Measurements from ENCODE around the gene SEMA5B.
A peak's percentile ranks its signal among the peaks of the same experiment; 100 is the strongest.

SEMA5B gene

DNA sequence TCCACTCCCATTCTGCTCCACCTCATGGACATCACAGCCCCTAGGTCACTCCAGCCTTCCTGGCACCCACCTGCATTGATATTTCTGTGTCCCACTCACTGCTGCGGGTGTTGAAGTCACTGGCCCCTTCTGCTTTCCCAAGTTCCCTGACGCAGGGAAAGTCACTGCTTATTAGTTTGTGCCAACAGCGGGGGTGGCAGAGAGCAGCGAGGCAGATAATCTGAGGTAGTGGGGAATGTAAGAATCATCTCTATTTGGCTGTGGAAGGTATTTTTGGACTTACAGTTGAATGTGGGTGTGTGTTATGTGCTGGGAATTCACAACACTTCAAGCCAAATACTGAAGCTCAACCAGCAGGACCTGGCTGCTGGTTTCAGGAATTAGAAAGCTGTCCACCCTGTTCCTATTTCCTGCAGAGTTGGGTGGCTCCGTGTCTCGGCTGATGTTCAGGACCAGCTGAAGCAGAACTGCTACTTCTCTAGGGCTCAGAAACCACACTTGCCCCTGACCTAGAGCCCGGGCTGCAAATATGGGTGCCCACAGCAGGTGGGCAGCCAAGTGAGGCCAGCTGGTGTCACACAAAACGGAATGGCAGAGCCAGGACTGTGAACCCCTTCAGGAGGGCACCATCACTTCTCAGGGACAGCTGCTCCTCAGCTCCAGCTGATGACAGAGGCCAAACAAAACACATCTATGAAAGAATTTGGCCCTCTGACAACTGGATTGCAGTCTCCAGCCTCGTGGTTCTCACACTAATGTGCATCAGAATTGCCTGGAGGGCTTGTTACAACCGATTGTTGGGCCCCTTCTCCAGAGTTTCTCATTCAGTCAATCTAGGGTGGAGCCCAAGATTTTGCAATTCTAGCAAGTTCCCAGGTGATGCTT is 57.7 kb downstream of the SEMA5B start:
- peak overlapping the region; percentile 40 for H3K4me3 ChIP-seq
- DNase-seq (ENCODE audit: low spot score): no peak
- peak overlapping the region; percentile 55 to 75 for H3K27ac ChIP-seq

DNA sequence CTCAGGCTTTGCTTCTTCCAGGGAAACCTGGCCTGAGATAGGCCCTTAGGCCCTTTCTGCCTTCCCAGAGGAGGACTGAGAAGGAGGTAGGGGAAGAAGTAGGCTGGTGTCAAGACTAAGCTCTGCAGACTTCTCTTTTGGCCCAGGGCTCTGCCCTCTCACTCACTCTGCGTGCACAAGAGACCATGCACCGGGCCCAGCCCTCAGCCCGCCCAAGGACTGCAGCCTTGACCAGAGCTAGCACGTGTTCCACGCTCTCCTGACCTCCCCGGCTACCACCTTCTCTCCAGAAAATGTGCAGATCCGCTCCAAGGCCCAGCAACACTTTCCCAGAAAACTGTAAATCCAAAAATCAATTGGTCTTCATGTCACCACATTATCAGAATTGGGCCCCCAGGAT is 59.8 kb downstream of the SEMA5B start:
- H3K27ac ChIP-seq: no peak overlapping the region
- no peak for DNase-seq (ENCODE audit: low spot score)
- TF ChIP-seq, protein P1, sequence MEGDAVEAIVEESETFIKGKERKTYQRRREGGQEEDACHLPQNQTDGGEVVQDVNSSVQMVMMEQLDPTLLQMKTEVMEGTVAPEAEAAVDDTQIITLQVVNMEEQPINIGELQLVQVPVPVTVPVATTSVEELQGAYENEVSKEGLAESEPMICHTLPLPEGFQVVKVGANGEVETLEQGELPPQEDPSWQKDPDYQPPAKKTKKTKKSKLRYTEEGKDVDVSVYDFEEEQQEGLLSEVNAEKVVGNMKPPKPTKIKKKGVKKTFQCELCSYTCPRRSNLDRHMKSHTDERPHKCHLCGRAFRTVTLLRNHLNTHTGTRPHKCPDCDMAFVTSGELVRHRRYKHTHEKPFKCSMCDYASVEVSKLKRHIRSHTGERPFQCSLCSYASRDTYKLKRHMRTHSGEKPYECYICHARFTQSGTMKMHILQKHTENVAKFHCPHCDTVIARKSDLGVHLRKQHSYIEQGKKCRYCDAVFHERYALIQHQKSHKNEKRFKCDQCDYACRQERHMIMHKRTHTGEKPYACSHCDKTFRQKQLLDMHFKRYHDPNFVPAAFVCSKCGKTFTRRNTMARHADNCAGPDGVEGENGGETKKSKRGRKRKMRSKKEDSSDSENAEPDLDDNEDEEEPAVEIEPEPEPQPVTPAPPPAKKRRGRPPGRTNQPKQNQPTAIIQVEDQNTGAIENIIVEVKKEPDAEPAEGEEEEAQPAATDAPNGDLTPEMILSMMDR (IDR thresholded peaks at IDR 0.05): no peak
- no peak overlapping the region for H3K4me3 ChIP-seq

More for the DNA sequence above, 57.7 kb downstream of the SEMA5B start:
- TF ChIP-seq, protein P1 (IDR thresholded peaks at IDR 0.05): no peak

DNA sequence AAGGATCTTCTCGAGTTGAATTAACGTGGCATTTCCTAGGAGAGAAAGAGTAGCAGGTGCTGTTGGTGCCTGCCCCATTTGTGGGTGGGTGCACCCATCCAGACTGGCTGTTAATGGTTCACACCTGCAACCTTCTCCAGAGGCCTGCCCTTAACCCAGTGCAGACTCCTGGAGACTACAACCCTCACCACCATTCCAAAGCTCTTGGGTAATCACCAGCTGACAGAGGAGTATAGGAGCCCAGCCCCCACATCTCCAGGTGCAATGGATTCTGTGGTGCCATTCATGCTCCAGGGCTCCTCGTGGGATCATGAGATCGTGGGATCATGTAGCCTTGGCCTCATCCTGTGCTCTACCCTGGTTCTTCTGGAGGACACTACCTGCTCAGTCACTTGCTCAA is 60.2 kb downstream of the SEMA5B start:
- TF ChIP-seq, protein P1 (IDR thresholded peaks at IDR 0.05): no peak
- H3K4me3 ChIP-seq: no peak overlapping the region
- no peak for DNase-seq (ENCODE audit: low spot score)
- H3K27ac ChIP-seq: no peak overlapping the region

DNA sequence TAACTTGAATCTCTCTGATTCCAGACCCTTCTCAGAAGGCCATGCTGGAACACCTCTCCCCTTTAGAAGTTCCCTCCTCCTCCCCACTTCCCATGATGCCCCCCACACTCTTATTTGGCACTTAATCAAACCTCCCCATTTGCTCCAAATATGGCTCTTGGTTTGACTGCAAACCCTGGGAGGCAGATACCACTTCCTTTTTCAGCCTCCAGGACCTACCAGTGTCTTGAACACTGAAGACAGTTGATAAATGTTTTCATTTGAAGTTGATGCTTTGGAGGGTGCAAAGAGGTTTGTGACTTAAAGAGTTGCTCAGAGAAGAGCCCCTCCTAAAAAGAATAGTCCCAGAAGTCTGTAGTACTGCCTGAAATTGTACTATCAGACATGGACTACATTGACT is 61.5 kb downstream of the SEMA5B start:
- no peak overlapping the region for H3K4me3 ChIP-seq
- no peak overlapping the region for H3K27ac ChIP-seq
- TF ChIP-seq, protein P1 (IDR thresholded peaks at IDR 0.05): no peak
- DNase-seq (ENCODE audit: low spot score): no peak

DNA sequence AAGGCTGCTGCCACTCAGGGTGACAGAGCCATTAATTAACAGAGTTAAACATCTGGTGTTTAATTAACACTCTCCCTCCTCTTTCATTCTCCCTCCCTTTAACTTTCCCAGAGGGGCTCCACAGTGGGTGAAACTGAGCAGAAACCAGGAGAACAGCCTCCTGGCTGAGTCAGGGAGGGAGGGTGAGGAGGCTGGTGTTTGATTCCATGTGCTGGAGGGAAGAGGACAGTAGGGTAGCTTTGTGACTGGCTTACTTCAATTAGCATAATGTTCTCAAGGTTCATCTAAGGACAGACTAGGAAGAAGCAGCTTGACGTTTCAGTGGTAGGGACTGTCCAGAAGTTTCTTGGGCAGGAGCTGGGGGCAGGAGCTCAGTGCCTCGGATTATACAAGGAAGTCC is 62.8 kb downstream of the SEMA5B start:
- no peak overlapping the region for H3K4me3 ChIP-seq
- TF ChIP-seq, protein P1 (IDR thresholded peaks at IDR 0.05): no peak
- DNase-seq (ENCODE audit: low spot score): no peak
- H3K27ac ChIP-seq: no peak overlapping the region

DNA sequence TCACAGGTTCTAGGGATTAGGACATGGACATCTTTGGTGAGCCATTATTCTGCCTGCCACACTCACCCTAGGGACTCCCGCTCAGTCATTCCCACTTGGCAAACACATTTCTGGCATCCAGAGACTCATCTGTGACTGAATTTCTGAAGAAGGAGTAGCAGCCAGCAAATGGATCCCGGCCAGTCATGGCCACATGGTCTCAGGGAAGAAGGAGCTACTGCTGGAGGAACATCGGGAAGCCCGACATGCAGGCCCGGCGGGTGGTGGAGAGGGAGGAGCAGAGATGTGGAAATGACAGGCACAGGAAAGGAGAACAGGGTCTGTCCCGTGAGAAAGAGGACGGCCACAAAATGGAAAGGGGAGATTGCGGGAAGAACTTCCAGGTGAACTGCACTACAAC is 65.4 kb downstream of the SEMA5B start:
- Histone ChIP-seq H3K27ac (peak overlapping the region in 1 of 2 donors; percentile 36), H3K4me3 (no peak overlapping the region)
- TF ChIP-seq, protein P1 (IDR thresholded peaks at IDR 0.05): no peak
- DNase-seq (ENCODE audit: low spot score): peak; percentile 88

DNA sequence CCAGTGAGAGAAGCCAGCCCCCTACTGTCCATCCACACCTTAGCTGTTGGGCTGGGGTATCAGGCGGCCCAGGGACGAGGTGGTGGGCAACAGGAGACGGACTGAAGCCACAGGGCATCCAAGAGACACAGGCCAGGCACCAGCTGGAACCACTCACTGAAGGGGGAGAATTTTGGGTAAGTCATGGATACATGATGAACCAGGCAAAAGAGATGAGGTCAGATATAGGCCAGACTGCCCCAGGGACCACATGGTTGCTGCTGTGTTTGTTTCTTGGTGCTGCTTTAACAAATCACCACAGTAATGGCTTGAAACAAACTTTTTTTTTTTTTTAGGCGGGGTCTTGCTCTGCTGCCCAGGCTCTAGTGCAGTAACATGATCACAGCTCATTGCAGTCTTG is 66.4 kb downstream of the SEMA5B start:
- Histone ChIP-seq H3K4me3 (no peak overlapping the region), H3K27ac (peak overlapping the region in 1 of 2 donors; percentile 36)
- TF ChIP-seq, protein P1 (IDR thresholded peaks at IDR 0.05): no peak
- no peak for DNase-seq (ENCODE audit: low spot score)

Data from coronary artery (tissue), 2 donors.